Neural progenitor cell (in vitro differentiated cells): Measurements from ENCODE around the gene PBX3. TPM values are rescaled to one million over a fixed set of nuclear protein-coding genes. Genes with fewer than 3 reads are reported as not detected.
A peak's percentile ranks its signal among the peaks of the same experiment; 100 is the strongest.

ENCODE experiments used
- DNase-seq: peaks from one replicate; pipeline ENCODE4 v3.0.0-alpha.2; 2016; ENCODE audit warnings: low spot score
- H2AFZ ChIP-seq: fragments of 200-600 bp; sonication (generic); replicated peaks from 2 replicates; pipeline ENCODE4 v1.6.1; 2016; ENCODE audit warnings: antibody characterized with exemption
- H3F3A ChIP-seq: fragments of 200-600 bp; sonication (generic); 2 replicates; pipeline ENCODE4 v1.6.1; 2016; ENCODE audit warnings: antibody characterized with exemption, low read depth
- H3K27ac ChIP-seq: fragments of 200-600 bp; sonication (generic); 2 replicates; pipeline ENCODE4 v1.5.1; 2016; ENCODE audit warnings: mild to moderate bottlenecking
- H3K27me3 ChIP-seq: fragments of 200-600 bp; sonication (generic); 2 replicates; pipeline ENCODE4 v1.6.1; 2016; ENCODE audit warnings: mild to moderate bottlenecking, moderate library complexity
- H3K36me3 ChIP-seq: fragments of 200-600 bp; sonication (generic); 2 replicates; pipeline ENCODE4 v1.5.1; 2016
- H3K4me1 ChIP-seq: fragments of 200-600 bp; sonication (generic); 2 replicates; pipeline ENCODE4 v1.6.1; 2016; ENCODE audit warnings: mixed run types
- H3K4me2 ChIP-seq: fragments of 200-600 bp; sonication (generic); 2 replicates; pipeline ENCODE4 v1.6.1; 2016
- H3K4me3 ChIP-seq: fragments of 200-600 bp; sonication (generic); 2 replicates; pipeline ENCODE4 v1.5.1; 2016
- H3K79me2 ChIP-seq: fragments of 200-600 bp; sonication (generic); 2 replicates; pipeline ENCODE4 v1.6.1; 2016; ENCODE audit warnings: low read depth
- H3K9ac ChIP-seq: fragments of 200-600 bp; sonication (generic); 2 replicates; pipeline ENCODE4 v1.6.1; 2016
- H3K9me3 ChIP-seq: fragments of 200-600 bp; sonication (generic); 2 replicates; pipeline ENCODE4 v1.5.1; 2016; ENCODE audit warnings: low read depth
- H4K20me1 ChIP-seq: fragments of 200-600 bp; sonication (generic); 2 replicates; pipeline ENCODE4 v1.6.1; 2016; ENCODE audit warnings: low read depth
- H3K27ac Mint-ChIP-seq: 3 replicates; pipeline ENCODE4 v1.8.0; 2021; ENCODE audit warnings: mixed read lengths
- H3K27me3 Mint-ChIP-seq: 2 replicates; pipeline ENCODE4 v1.8.0; 2022; ENCODE audit warnings: low read depth, mild to moderate bottlenecking, inconsistent platforms, moderate library complexity, mixed read lengths; ENCODE audit not compliant: insufficient read depth
- H3K36me3 Mint-ChIP-seq: 3 replicates; pipeline ENCODE4 v1.8.0; 2021; ENCODE audit warnings: mixed read lengths
- H3K4me1 Mint-ChIP-seq: 3 replicates; pipeline ENCODE4 v1.8.0; 2021; ENCODE audit warnings: mixed read lengths
- H3K4me3 Mint-ChIP-seq: 3 replicates; pipeline ENCODE4 v1.8.0; 2021; ENCODE audit warnings: mild to moderate bottlenecking, moderate library complexity, mixed read lengths
- H3K9me3 Mint-ChIP-seq: 3 replicates; pipeline ENCODE4 v1.8.0; 2020; ENCODE audit warnings: mixed read lengths
- CTCF ChIP-seq: fragments of 200-600 bp; sonication (generic); IDR thresholded peaks from 2 replicates; pipeline ENCODE4 v1.5.1; 2017; ENCODE audit warnings: antibody characterized with exemption, mild to moderate bottlenecking
- EZH2 ChIP-seq: fragments of 200-600 bp; sonication (generic); IDR thresholded peaks from 2 replicates; pipeline ENCODE4 v1.6.1; 2017; ENCODE audit warnings: antibody characterized with exemption, mild to moderate bottlenecking, moderate library complexity
- EZH2phosphoT487 ChIP-seq: fragments of 200-600 bp; sonication (generic); IDR thresholded peaks from 2 replicates; pipeline ENCODE4 v1.6.1; 2017; ENCODE audit warnings: antibody characterized with exemption
- total RNA-seq: library from RNA; depleted of rRNA; stranded (reverse); fragments of >200 nt; gene quantifications from 2 replicates; pipeline ENCODE4 v1.2.3, GENCODE V29; 2015; ENCODE audit warnings: low replicate concordance

PBX3 gene
- total RNA-seq, 1 donor from 2014 or later: 99.5 TPM

GRCh38 chr9:125886365-125886764 is 139.2 kb downstream of the PBX3 start:
- Mint-ChIP-seq H3K36me3 (no peaks in the 10 kb centered on the region), H3K27me3 (peaks cover 2% of the 10 kb centered on the region), H3K4me1 (peaks cover 72% of the 10 kb centered on the region), H3K4me3 (no peak overlapping the region), H3K27ac (no peak overlapping the region), H3K9me3 (no peaks in the 10 kb centered on the region)
- Histone ChIP-seq H3K4me1 (peaks cover 61% of the 10 kb centered on the region), H3K27ac (no peak overlapping the region), H3K36me3 (no peaks in the 10 kb centered on the region), H3K4me2 (peak overlapping the region; percentile 85), H2AFZ (no peak overlapping the region), H4K20me1 (peaks cover 70% of the 10 kb centered on the region), H3F3A (peaks cover 33% of the 10 kb centered on the region), H3K79me2 (peaks cover 85% of the 10 kb centered on the region), H3K9me3 (no peaks in the 10 kb centered on the region), H3K9ac (no peak overlapping the region), H3K27me3 (no peaks in the 10 kb centered on the region), H3K4me3 (no peak overlapping the region)
- no peak for DNase-seq
- TF ChIP-seq EZH2phosphoT487 (no peak), EZH2 (no peak), CTCF (no peak)

GRCh38 chr9:125887172-125887571 is 140.0 kb downstream of the PBX3 start:
- Histone ChIP-seq H3K9ac (no peak overlapping the region), H3K27me3 (no peaks in the 10 kb centered on the region), H3K27ac (no peak overlapping the region), H3K79me2 (peaks cover 92% of the 10 kb centered on the region), H3K4me3 (no peak overlapping the region), H2AFZ (no peak overlapping the region), H3K9me3 (no peaks in the 10 kb centered on the region), H4K20me1 (peaks cover 63% of the 10 kb centered on the region), H3K36me3 (no peaks in the 10 kb centered on the region), H3K4me2 (peak overlapping the region; percentile 85), H3F3A (peaks cover 33% of the 10 kb centered on the region), H3K4me1 (peaks cover 63% of the 10 kb centered on the region)
- Mint-ChIP-seq H3K9me3 (no peaks in the 10 kb centered on the region), H3K36me3 (no peaks in the 10 kb centered on the region), H3K4me3 (no peak overlapping the region), H3K27ac (no peak overlapping the region), H3K4me1 (peaks cover 75% of the 10 kb centered on the region), H3K27me3 (peaks cover 2% of the 10 kb centered on the region)
- no peak for TF ChIP-seq EZH2phosphoT487
- TF ChIP-seq CTCF: no peak
- no peak for TF ChIP-seq EZH2
- peak; percentile 19 for DNase-seq

GRCh38 chr9:125888211-125888610 is 141.0 kb downstream of the PBX3 start:
- no peak overlapping the region for H3K9ac ChIP-seq
- Mint-ChIP-seq H3K36me3 (no peaks in the 10 kb centered on the region), H3K9me3 (no peaks in the 10 kb centered on the region), H3K4me3 (peak overlapping the region; percentile 55), H3K27me3 (peaks cover 2% of the 10 kb centered on the region), H3K27ac (no peak overlapping the region), H3K4me1 (peaks cover 75% of the 10 kb centered on the region)
- no peaks in the 10 kb centered on the region for H3K9me3 ChIP-seq
- TF ChIP-seq EZH2 (no peak), CTCF (no peak), EZH2phosphoT487 (no peak)
- DNase-seq: peak; percentile 75
- H3K36me3 ChIP-seq: no peaks in the 10 kb centered on the region
- H3K4me1 ChIP-seq: peaks cover 73% of the 10 kb centered on the region
- H3K79me2 ChIP-seq: peaks cover 92% of the 10 kb centered on the region
- peaks cover 38% of the 10 kb centered on the region for H3F3A ChIP-seq
- H3K27me3 ChIP-seq: no peaks in the 10 kb centered on the region
- H2AFZ ChIP-seq: no peak overlapping the region
- no peak overlapping the region for H3K27ac ChIP-seq
- peaks cover 65% of the 10 kb centered on the region for H4K20me1 ChIP-seq
- peak overlapping the region; percentile 85 for H3K4me2 ChIP-seq
- H3K4me3 ChIP-seq: peak overlapping the region; percentile 69
